Left renal cortex interstitium (tissue), 4 donors: ENCODE results near the gene KRTAP4-12. TPM values are rescaled to one million over a fixed set of nuclear protein-coding genes. Genes with fewer than 3 reads are reported as not detected.
"Not testable (repeated sequence)": the region's sequence is repeated elsewhere in the genome, so short reads cannot be mapped to it uniquely, and the experiment has no call there.

Source experiments
- DNase-seq, 4 donors: peaks; one replicate each; pipeline ENCODE4 v3.0.0-alpha.2; 2013; ENCODE audit warnings: low read depth in 4 of 4, low spot score in 2 of 4, missing footprints in 1 of 4
- polyA plus RNA-seq, 4 donors: library from polyadenylated mRNA; unstranded; fragments of 120-200 nt; gene quantifications; one replicate each; pipeline ENCODE4 v1.2.1, GENCODE V29; 2013; ENCODE audit not compliant: insufficient read length in 4 of 4

Gene KRTAP4-12
- polyA plus RNA-seq, 4 donors = not detected

DNA sequence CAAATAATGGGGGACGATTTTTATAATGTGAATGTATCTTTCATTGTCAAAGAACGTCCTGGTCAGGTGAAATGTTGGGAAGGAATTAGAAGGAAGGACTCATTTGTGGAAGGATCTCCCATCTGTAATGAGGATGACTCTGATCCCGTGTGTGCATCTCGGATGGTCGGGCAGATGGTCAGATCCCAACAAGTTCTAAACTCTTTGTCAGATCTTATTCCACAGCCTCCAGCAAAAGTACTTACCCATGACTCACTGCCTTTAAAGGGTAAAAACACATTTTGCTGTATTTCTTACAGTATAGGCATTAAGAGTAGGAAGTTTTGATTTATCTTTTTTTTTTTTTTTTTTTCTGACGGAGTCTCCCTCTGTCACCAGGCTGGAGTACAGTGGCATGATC, 25.5 kb downstream of the KRTAP4-12 start:
- no peak for DNase-seq

DNA sequence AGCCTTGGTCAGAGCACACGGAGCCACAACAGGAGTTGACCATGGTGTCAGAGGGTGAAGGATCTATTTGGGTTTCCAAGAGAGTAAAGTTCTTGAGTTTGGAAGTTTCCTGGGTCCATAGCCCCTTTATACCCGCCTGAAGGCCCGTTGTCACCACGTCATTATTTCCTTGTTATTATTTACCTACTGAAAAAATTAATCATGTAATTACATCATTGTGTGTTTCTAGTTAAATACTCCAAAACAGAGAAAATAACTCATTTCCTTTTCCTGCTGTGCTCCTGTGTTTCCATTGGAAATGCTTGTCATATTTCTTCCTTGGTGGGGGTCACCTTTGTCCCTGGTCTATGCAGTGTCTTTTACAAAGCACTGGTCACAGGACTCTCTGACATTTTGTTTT, 25.9 kb downstream of the KRTAP4-12 start, which contains the start of gene KRTAP4-8:
TSS of gene KRTAP4-8 (minus strand) at position 101 of the 400 bp plus-strand sequence. CDS start at position 43, 58 bp downstream.
- no peak for DNase-seq

DNA sequence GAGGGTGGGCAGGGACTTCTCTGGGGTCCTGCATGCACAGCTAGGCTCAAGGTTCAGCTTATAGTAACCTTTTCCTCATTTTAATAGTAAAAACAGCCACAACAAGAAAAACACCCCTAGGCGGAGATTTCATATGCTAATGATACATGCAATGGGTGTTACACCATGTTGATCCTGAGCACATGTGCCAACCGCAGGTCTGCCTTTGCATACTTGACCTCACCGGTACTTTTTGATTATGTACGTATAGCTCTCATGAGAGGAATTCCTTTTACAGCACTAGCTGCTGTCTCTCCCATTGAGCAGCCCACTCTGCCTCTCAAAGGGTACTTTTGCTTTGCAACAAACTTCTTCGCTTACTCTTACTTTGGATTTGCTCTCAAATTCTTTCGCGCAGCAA, 27.9 kb downstream of the KRTAP4-12 start:
- no peak for DNase-seq

DNA sequence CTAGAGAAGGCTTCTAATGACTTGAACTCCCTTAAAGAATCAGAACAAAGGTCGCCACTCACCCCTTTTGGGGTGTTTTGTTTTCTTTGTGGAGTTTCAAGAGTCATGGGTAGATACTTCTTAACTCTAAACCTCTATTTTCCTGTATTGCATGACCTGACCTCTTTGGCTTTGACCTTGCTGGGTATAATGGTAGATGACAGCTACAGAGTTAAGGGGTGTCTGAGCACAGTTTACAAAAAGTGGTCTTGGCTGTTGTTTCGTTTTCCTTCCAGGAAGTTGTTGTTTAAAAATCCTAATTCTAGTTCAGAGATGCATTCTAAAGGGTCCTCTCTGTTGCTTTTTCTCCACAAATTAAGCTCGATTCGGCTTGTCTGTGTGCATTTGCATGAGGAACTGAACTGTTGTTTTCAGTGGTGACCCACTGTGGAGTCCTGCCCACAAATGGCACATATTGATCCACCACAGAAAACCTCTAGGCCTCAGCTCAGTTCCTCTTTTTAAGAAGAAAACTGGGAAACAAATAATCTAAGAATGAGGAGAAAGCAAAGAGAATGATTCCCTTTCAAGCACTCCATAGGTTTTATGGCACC, 35.1 kb downstream of the KRTAP4-12 start:
- not testable (repeated sequence) for DNase-seq

DNA sequence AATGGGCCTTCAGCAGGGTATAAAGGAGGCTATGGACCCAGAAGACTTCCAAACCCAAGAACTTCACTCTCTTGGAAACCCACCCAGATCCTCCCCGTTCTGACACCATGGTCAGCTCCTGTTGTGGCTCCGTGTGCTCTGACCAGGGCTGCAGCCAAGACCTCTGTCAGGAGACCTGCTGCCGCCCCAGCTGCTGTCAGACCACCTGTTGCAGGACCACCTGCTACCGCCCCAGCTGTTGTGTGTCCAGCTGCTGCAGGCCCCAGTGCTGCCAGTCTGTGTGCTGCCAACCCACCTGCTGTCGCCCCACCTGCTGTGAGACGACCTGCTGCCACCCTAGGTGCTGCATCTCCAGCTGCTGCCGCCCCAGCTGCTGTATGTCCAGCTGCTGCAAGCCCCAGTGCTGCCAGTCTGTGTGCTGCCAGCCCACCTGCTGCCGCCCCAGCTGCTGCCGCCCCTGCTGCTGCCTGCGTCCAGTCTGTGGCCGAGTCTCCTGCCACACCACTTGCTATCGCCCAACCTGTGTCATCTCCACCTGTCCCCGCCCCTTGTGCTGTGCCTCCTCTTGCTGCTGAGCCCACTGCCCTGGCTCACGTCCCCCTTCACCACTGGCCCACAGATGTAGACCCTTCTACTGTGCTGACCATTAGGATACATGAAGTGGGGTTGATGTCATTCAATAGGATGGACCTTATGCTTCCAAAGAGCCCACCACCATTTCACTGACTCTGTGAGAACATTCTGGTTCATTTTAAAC, 39.7 kb downstream of the KRTAP4-12 start, which contains the start of gene KRTAP4-7:
TSS of gene KRTAP4-7 (plus strand) at position 51 of the 757 bp plus-strand sequence. CDS start at position 108, 57 bp downstream.
- not testable (repeated sequence) for DNase-seq

DNA sequence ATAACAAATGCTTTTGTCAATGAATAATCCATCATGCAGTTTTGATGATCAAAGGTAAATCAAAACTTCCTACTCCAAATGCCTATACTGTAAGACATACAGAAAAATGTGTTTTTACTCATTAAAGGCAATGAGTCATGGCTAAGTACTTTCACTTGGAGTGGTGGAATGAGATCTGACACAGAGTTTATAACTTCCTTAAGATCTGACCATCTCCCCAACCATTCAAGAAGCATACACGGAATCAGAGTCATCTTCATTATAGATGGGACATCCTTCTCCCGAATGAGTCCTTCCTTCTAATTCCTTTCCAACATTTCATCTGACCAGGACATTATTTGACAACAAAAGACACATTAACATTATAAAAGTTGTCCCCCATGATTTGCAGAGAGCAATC, 40.6 kb downstream of the KRTAP4-12 start:
- DNase-seq = not testable (repeated sequence)

DNA sequence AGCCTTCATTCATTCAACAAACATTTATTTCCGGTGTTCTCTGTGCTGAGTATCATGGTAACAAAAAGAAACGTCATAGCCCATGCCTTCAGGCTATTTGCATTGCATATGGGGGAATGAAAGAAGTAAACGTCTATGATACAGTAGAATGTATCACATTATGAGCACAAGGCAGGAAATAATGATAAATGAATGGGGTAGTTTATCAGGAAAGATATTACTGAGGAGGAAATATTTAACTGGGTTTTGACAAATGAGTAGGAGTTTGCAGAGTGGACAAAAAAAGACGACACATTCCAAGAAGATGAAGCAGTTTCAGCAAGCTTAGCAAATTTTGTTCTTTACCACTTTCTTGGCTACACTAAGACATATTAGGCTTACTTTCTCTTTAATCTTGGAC, 41.4 kb downstream of the KRTAP4-12 start:
- no peak for DNase-seq

DNA sequence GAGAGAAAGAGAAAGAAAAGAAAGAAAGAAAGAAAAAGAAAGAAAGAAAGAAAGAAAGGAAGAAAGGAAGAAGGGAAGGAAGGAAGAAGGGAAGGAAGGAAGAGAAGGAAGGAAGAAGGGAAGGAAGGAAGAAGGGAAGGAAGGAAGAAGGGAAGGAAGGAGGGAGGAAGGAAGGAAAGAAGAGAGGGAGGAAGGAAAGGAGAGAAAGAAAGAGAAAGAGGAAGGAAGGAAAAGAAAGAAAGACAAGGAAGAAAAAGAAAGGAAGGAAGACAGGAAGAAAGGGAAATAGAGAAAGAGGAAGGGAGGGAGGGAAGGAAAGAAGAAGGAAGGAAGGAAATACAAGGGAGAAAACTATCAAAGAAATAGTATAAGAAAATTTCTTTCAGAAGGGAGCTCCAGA, 47.2 kb downstream of the KRTAP4-12 start:
- DNase-seq = no peak

DNA sequence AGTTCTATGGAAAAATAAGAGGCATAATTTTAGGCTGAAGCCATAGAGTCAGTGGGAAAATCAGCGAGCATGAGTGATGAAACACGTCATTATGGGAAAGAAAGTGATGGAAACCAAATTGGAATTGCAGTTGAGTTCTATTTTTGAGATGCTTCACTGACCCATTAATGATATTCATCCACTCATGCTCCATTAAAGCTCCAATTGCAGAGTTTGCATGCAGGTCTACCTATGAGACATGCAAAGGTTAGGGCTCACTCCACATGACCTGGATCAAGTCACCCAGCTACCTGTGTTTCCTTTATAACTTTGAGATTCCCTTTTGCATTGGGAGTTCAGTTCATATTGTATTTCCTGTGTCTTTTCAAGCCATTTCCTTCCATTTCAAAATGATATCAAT, 50.3 kb downstream of the KRTAP4-12 start:
- no peak for DNase-seq

Other genes starting within 250 kb of the KRTAP4-12 start
- gene KRT20, start 238.9 kb downstream of the KRTAP4-12 start, polyA plus RNA-seq = under 1 TPM in 2 of 4 donors, not detected in 2; 0.20 to 0.24 TPM
- gene KRT23, start 186.5 kb downstream of the KRTAP4-12 start, polyA plus RNA-seq = 1 to 10 TPM in 3 of 4 donors, under 1 TPM in 1; 0.57 to 2.3 (median 1.6) TPM
- under 1 TPM in 1 of 4 donors, not detected in 3; 0.09 TPM for gene KRT39, start 157.2 kb downstream of the KRTAP4-12 start, polyA plus RNA-seq
- under 1 TPM in 1 of 4 donors, not detected in 3; 0.08 TPM for gene KRT40, start 139.9 kb downstream of the KRTAP4-12 start, polyA plus RNA-seq
- gene KRTAP3-3, start 130.0 kb downstream of the KRTAP4-12 start, polyA plus RNA-seq = not detected
- not detected for gene KRTAP3-2, start 124.3 kb downstream of the KRTAP4-12 start, polyA plus RNA-seq
- not detected for gene KRTAP3-1, start 115.1 kb downstream of the KRTAP4-12 start, polyA plus RNA-seq
- gene KRTAP1-5, start 97.0 kb downstream of the KRTAP4-12 start, polyA plus RNA-seq = not detected
- not detected for gene KRTAP1-4, start 94.0 kb downstream of the KRTAP4-12 start, polyA plus RNA-seq
- gene KRTAP1-3, start 89.3 kb downstream of the KRTAP4-12 start, polyA plus RNA-seq = not detected
- gene KRTAP1-1, start 82.7 kb downstream of the KRTAP4-12 start, polyA plus RNA-seq = not detected
- gene KRTAP2-1, start 76.9 kb downstream of the KRTAP4-12 start, polyA plus RNA-seq = not detected
- gene KRTAP2-2, start 69.0 kb downstream of the KRTAP4-12 start, polyA plus RNA-seq = not detected
- not detected for gene KRTAP2-3, start 64.1 kb downstream of the KRTAP4-12 start, polyA plus RNA-seq
- gene KRTAP2-4, start 58.3 kb downstream of the KRTAP4-12 start, polyA plus RNA-seq = not detected
- not detected for gene KRTAP4-7, start 40.0 kb downstream of the KRTAP4-12 start, polyA plus RNA-seq
- gene KRTAP4-8, start 26.0 kb downstream of the KRTAP4-12 start, polyA plus RNA-seq = not detected
- not detected for gene KRTAP4-16, start 22.0 kb downstream of the KRTAP4-12 start, polyA plus RNA-seq
- gene KRTAP4-9, start 18.8 kb downstream of the KRTAP4-12 start, polyA plus RNA-seq = not detected
- not detected for gene KRTAP4-11, start 5.8 kb downstream of the KRTAP4-12 start, polyA plus RNA-seq
- gene KRTAP4-6, start 16.4 kb upstream of the KRTAP4-12 start, polyA plus RNA-seq = not detected
- gene KRTAP4-5, start 25.6 kb upstream of the KRTAP4-12 start, polyA plus RNA-seq = not detected
- not detected for gene KRTAP4-4, start 36.6 kb upstream of the KRTAP4-12 start, polyA plus RNA-seq
- not detected for gene KRTAP4-3, start 44.0 kb upstream of the KRTAP4-12 start, polyA plus RNA-seq
- gene KRTAP4-2, start 54.0 kb upstream of the KRTAP4-12 start, polyA plus RNA-seq = not detected
- not detected for gene KRTAP4-1, start 60.7 kb upstream of the KRTAP4-12 start, polyA plus RNA-seq
- not detected for gene KRTAP9-1, start 65.7 kb upstream of the KRTAP4-12 start, polyA plus RNA-seq
- gene KRTAP9-2, start 102.5 kb upstream of the KRTAP4-12 start, polyA plus RNA-seq = not detected
- gene KRTAP9-3, start 108.3 kb upstream of the KRTAP4-12 start, polyA plus RNA-seq = not detected
- gene KRTAP9-8, start 113.8 kb upstream of the KRTAP4-12 start, polyA plus RNA-seq = not detected
- gene KRTAP9-4, start 125.5 kb upstream of the KRTAP4-12 start, polyA plus RNA-seq = not detected
- not detected for gene KRTAP9-9, start 131.2 kb upstream of the KRTAP4-12 start, polyA plus RNA-seq
- gene KRTAP9-6, start 141.2 kb upstream of the KRTAP4-12 start, polyA plus RNA-seq = under 1 TPM in 3 of 4 donors, not detected in 1; 0.09 to 0.14 (median 0.10) TPM
- not detected for gene KRTAP9-7, start 151.5 kb upstream of the KRTAP4-12 start, polyA plus RNA-seq
- gene KRTAP29-1, start 178.7 kb upstream of the KRTAP4-12 start, polyA plus RNA-seq = not detected
- gene KRTAP16-1, start 185.1 kb upstream of the KRTAP4-12 start, polyA plus RNA-seq = not detected
- gene KRTAP17-1, start 191.5 kb upstream of the KRTAP4-12 start, polyA plus RNA-seq = not detected
- not detected for gene KRT33A, start 226.6 kb upstream of the KRTAP4-12 start, polyA plus RNA-seq
- not detected for gene KRT33B, start 245.6 kb upstream of the KRTAP4-12 start, polyA plus RNA-seq